Sigmoid colon (tissue), 7 donors: ENCODE results near the gene SAFB. TPM values are rescaled to one million over a fixed set of nuclear protein-coding genes. Genes with fewer than 3 reads are reported as not detected.

Experiments
- DNase-seq: peaks from one replicate; pipeline ENCODE4 v3.0.0-alpha.2; 2019
- H3K27ac ChIP-seq, 4 donors: fragments of 200-600 bp; sonication (generic); one replicate each; pipeline ENCODE4 v1.5.1; 2016 to 2019; ENCODE audit warnings: mild to moderate bottlenecking in 1 of 4
- H3K27me3 ChIP-seq, 3 donors: fragments of 200-600 bp; sonication (generic); one replicate each; pipeline ENCODE4 v1.5.1; 2019; ENCODE audit warnings: mild to moderate bottlenecking in 1 of 3
- H3K36me3 ChIP-seq, 4 donors: fragments of 200-600 bp; sonication (generic); one replicate each; pipeline ENCODE4 v1.5.1; 2016 to 2019
- H3K4me1 ChIP-seq, 4 donors: fragments of 200-600 bp; sonication (generic); one replicate each; pipeline ENCODE4 v1.5.1; 2017 to 2019
- H3K4me3 ChIP-seq, 4 donors: fragments of 200-600 bp; sonication (generic); one replicate each; pipeline ENCODE4 v1.5.1; 2017 to 2019; ENCODE audit warnings: mild to moderate bottlenecking in 2 of 4, moderate library complexity in 1 of 4
- H3K9me3 ChIP-seq, 4 donors: fragments of 200-600 bp in 3 of 4; sonication (generic) in 3 of 4; one replicate each; pipeline versions ENCODE4 v1.5.1 to v1.6.1; 2013 to 2019
- EP300 ChIP-seq, 4 donors: sonication (generic); formaldehyde crosslinking; IDR thresholded peaks; one replicate each; pipeline ENCODE4 v1.6.1; 2017; ENCODE audit warnings: antibody characterized with exemption in 4 of 4
- POLR2A ChIP-seq, 2 donors: fragments of 450-650 bp; IDR thresholded peaks; one replicate each; pipeline ENCODE4 v1.6.1; 2016; ENCODE audit warnings: antibody characterized with exemption in 2 of 2, mild to moderate bottlenecking in 2 of 2, moderate library complexity in 2 of 2
- POLR2AphosphoS5 ChIP-seq, 4 donors: sonication (generic); formaldehyde crosslinking; IDR thresholded peaks; one replicate each; pipeline ENCODE4 v1.6.1; 2017; ENCODE audit warnings: antibody characterized with exemption in 4 of 4
- WGBS, 2 donors: extraction: QIAGEN DNeasy Blood & Tissue Kit; methylation state at CpG; one replicate each; pipeline ENCODE4 v1.1.7; 2013; 5-methylcytosine and 5-hydroxymethylcytosine counted together
- intact Hi-C: fragments of 100-400 bp; cut with DNase I; formaldehyde crosslinking; loops from one replicate; pipeline ENCODE4 v1.15.1; 2023
- polyA plus RNA-seq, 3 donors: library from polyadenylated mRNA; stranded (reverse); fragments of 200-250 nt; gene quantifications; one replicate each; pipeline ENCODE4 v1.2.3, GENCODE V29; 2013
- total RNA-seq, 4 donors: library from RNA; depleted of rRNA; stranded (reverse); fragments of >200 nt; gene quantifications; one replicate each; pipeline ENCODE4 v1.1.0, GENCODE V29; 2016
- TF ChIP-seq, protein P1 (sequence below), 4 experiments: fragments of 450-650 bp in 3 of 4; fragments of 200-600 bp in 1 of 4; IDR thresholded peaks; one replicate each; pipeline ENCODE4 v1.5.1; 2016 to 2019; ENCODE audit warnings: antibody characterized with exemption in 4 of 4, mild to moderate bottlenecking in 3 of 4, moderate library complexity in 2 of 4
- donor health status: healthy with polysubstance abuse.
- donor health status: Bipolar disorder and iron deficiency.
- donor health status: healthy.

The SAFB gene
- total and polyA plus RNA-seq, 7 donors: 25.7 to 75.9 (median 54.6) TPM

DNA sequence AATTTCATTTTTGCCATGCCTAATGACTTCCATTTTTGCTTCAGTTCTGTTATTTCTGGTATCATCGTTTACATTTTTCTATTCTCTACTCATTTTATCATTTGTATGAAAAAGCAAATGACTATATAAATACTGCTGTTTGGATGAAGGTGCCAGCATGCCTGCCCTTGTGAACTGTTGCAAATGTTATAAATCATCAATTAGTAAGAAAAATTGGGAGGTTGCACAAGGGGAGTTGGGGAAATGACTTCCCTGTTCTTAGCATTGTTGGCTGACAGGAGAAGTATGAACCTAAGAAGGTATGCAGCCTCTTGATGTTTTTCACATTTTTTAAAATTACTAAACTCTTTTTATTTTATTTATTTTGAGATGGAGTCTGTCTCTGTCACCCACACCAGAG is 15.1 kb downstream of the SAFB start:
- intact Hi-C loops: no loop called here
- Histone ChIP-seq H3K4me1 (peaks cover 0 to 41% (median 33%) of the 10 kb centered on the region in 4 donors), H3K36me3 (peaks cover 0 to 18% (median 8%) of the 10 kb centered on the region in 4 donors), H3K4me3 (no peak overlapping the region), H3K9me3 (no peaks in the 10 kb centered on the region), H3K27me3 (no peaks in the 10 kb centered on the region), H3K27ac (peak overlapping the region in 1 of 4 donors; percentile 63)
- DNase-seq: peak; percentile 18
- 70 to 78% methylated on average over 1 of the region's 1 CpG for WGBS, 2 donors
- TF ChIP-seq, protein P1, sequence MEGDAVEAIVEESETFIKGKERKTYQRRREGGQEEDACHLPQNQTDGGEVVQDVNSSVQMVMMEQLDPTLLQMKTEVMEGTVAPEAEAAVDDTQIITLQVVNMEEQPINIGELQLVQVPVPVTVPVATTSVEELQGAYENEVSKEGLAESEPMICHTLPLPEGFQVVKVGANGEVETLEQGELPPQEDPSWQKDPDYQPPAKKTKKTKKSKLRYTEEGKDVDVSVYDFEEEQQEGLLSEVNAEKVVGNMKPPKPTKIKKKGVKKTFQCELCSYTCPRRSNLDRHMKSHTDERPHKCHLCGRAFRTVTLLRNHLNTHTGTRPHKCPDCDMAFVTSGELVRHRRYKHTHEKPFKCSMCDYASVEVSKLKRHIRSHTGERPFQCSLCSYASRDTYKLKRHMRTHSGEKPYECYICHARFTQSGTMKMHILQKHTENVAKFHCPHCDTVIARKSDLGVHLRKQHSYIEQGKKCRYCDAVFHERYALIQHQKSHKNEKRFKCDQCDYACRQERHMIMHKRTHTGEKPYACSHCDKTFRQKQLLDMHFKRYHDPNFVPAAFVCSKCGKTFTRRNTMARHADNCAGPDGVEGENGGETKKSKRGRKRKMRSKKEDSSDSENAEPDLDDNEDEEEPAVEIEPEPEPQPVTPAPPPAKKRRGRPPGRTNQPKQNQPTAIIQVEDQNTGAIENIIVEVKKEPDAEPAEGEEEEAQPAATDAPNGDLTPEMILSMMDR (IDR thresholded peaks at IDR 0.05): no peak
- TF ChIP-seq EP300 (IDR thresholded peaks at IDR 0.05) (no peak), POLR2A (IDR thresholded peaks at IDR 0.05) (no peak), POLR2AphosphoS5 (IDR thresholded peaks at IDR 0.05) (no peak)

DNA sequence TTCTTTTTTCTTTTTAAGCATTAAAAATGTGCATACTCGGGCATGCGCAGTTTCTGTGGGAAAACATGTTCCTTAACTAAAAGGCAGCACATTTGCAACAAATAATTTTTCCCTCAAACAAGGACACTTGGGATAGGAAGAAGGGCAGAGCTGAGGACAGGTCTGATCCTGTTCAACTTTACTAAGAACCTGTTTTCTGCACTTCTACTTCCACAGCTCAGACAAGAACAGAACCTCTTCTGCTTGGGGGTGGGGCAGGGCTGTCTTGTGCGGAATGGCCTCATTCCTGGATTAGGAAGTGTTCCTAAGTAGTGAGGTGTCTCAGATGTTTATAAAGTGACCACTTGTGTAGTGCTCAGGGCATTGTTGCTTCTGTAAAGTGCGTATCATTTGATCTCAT is 18.3 kb downstream of the SAFB start:
- H3K36me3 ChIP-seq: peaks cover 8 to 50% (median 20%) of the 10 kb centered on the region in 4 donors
- peaks cover 0 to 21% (median 16%) of the 10 kb centered on the region in 4 donors for H3K4me1 ChIP-seq
- 91 to 96% methylated on average over 4 of the region's 4 CpGs for WGBS, 2 donors

GRCh38 chr19:5642204-5642603 is 19.3 kb downstream of the SAFB start:
- DNase-seq: peak; percentile 36
- no peak overlapping the region for H3K27ac ChIP-seq
- no peaks in the 10 kb centered on the region for H3K9me3 ChIP-seq
- H3K4me1 ChIP-seq: peaks cover 0 to 15% (median 14%) of the 10 kb centered on the region in 4 donors
- no peak overlapping the region for H3K4me3 ChIP-seq
- H3K36me3 ChIP-seq: peaks cover 12 to 60% (median 29%) of the 10 kb centered on the region in 4 donors
- TF ChIP-seq POLR2A (IDR thresholded peaks at IDR 0.05) (no peak), POLR2AphosphoS5 (IDR thresholded peaks at IDR 0.05) (no peak), EP300 (IDR thresholded peaks at IDR 0.05) (no peak)
- TF ChIP-seq, protein P1 (IDR thresholded peaks at IDR 0.05): no peak
- 92 to 95% methylated on average over 2 of the region's 2 CpGs for WGBS, 2 donors
- intact Hi-C loops: no loop called here
- H3K27me3 ChIP-seq: no peaks in the 10 kb centered on the region

More for the DNA sequence above, 18.3 kb downstream of the SAFB start:
- peak; percentile 15 for DNase-seq
- H3K9me3 ChIP-seq: no peaks in the 10 kb centered on the region
- no peaks in the 10 kb centered on the region for H3K27me3 ChIP-seq
- TF ChIP-seq POLR2A (IDR thresholded peaks at IDR 0.05) (no peak), EP300 (IDR thresholded peaks at IDR 0.05) (no peak), POLR2AphosphoS5 (IDR thresholded peaks at IDR 0.05) (no peak)
- TF ChIP-seq, protein P1 (IDR thresholded peaks at IDR 0.05): no peak
- H3K4me3 ChIP-seq: no peak overlapping the region
- no peak overlapping the region for H3K27ac ChIP-seq
- intact Hi-C loops: no loop called here

GRCh38 chr19:5643060-5643459 is 20.2 kb downstream of the SAFB start:
- no peak overlapping the region for H3K4me3 ChIP-seq
- intact Hi-C loops: no loop called here
- TF ChIP-seq EP300 (IDR thresholded peaks at IDR 0.05) (no peak), POLR2A (IDR thresholded peaks at IDR 0.05) (no peak), POLR2AphosphoS5 (IDR thresholded peaks at IDR 0.05) (no peak)
- TF ChIP-seq, protein P1 (IDR thresholded peaks at IDR 0.05): no peak
- no peaks in the 10 kb centered on the region for H3K27me3 ChIP-seq
- peaks cover 16 to 69% (median 33%) of the 10 kb centered on the region in 4 donors for H3K36me3 ChIP-seq
- WGBS, 2 donors: 90 to 93% methylated on average over 4 of the region's 4 CpGs
- no peaks in the 10 kb centered on the region for H3K9me3 ChIP-seq
- H3K4me1 ChIP-seq: peaks cover 0 to 9% (median 6%) of the 10 kb centered on the region in 4 donors
- DNase-seq: no peak
- no peak overlapping the region for H3K27ac ChIP-seq

GRCh38 chr19:5644037-5644436 is 21.2 kb downstream of the SAFB start:
- 88 to 93% methylated on average over 2 of the region's 2 CpGs for WGBS, 2 donors
- H3K9me3 ChIP-seq: no peaks in the 10 kb centered on the region
- no peaks in the 10 kb centered on the region for H3K27me3 ChIP-seq
- TF ChIP-seq, protein P1 (IDR thresholded peaks at IDR 0.05): no peak
- TF ChIP-seq EP300 (IDR thresholded peaks at IDR 0.05) (no peak), POLR2AphosphoS5 (IDR thresholded peaks at IDR 0.05) (no peak), POLR2A (IDR thresholded peaks at IDR 0.05) (no peak)
- no peak for DNase-seq
- intact Hi-C loops: no loop called here
- H3K4me1 ChIP-seq: peaks cover 0 to 9% (median 1%) of the 10 kb centered on the region in 4 donors
- H3K36me3 ChIP-seq: peaks cover 16 to 75% (median 36%) of the 10 kb centered on the region in 4 donors
- no peak overlapping the region for H3K4me3 ChIP-seq
- H3K27ac ChIP-seq: no peak overlapping the region
